ENCODE results near the gene PFN1. TPM values are rescaled to one million over a fixed set of nuclear protein-coding genes. Genes with fewer than 3 reads are reported as not detected.
A peak's percentile ranks its signal among the peaks of the same experiment; 100 is the strongest.

Gene PFN1
- polyA plus RNA-seq, 10 donors = 282 to 440 (median 354) TPM

- DNase-seq = no peak
These were observed 21.3 kb upstream of the PFN1 start for GRCh38 chr17:4969551-4970173.

GRCh38 chr17:4969047-4969550 is 20.8 kb upstream of the PFN1 start:
- peak in 2 of 3 donors; percentile 44 to 88 for DNase-seq

DNA sequence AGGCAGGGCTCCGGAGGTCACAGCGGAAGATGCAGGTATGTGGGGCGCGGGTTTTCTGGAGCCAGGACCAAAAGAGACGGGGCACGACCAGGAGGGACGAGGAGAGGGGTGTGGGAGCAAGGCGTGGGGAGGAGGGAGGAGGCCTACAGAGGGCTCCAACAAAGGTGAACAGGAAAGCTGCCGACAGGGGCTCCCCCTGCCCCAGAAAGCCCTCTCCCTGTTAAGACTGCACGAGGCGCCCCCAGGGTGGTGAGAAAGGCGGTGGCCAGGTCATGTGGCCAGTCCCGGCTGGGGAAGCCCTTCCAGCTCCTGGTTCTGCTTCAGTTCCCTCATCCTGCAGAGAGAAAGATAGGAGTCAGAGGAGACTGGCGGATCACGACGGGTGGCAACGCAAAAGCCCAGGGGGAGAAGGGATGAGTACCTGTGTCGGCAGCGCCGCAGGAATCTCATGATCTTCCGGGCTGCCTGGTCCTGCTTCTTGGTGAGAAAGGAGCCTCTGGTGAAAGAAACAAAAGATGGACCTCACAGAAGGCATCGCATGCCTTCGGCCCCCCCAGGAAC is 20.2 kb upstream of the PFN1 start:
- peak in 1 of 3 donors; percentile 60 for DNase-seq

GRCh38 chr17:4967539-4968485 is 19.5 kb upstream of the PFN1 start, which contains the start of gene SPAG7:
Gene SPAG7, minus strand, starts transcription at chr17:4967817. Its CDS starts 13 bp downstream, at chr17:4967804.
- peak; percentile 97 to 100 (median 99) for DNase-seq

- peak; percentile 98 to 100 (median 100) for DNase-seq
These were observed 18.7 kb upstream of the PFN1 start for GRCh38 chr17:4966844-4967538.

DNA sequence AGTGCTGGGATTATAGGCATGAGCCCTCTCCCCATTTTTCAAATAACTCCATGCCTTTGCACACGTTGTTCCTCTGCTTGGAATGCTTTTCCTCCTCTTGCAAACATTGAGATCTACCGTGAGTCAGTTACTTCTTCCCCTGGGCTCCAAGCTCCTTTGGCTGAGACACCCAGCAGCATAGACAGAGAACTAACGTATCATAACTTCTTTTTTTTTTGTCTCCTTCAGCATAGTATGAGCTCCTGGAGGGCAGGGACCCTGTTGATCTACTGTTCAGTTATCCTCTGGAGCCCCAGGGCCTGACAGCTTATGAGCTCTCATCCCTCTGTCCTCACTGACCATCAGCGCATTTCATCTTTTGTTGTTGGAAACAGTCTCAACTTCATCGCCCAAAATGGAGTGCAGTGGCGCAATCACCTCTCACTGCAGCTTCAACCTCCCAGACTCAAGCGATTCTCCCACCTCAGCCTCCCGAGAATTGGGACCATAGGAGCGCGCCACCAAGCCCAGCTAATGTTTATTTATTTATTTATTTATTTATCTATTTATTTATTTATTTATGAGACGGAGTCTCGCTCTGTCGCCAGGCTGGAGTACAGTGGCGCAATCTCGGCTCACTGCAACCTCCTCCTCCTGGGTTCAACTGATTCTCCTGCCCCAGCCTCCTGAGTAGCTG is 17.1 kb upstream of the PFN1 start:
- no peak for DNase-seq

DNA sequence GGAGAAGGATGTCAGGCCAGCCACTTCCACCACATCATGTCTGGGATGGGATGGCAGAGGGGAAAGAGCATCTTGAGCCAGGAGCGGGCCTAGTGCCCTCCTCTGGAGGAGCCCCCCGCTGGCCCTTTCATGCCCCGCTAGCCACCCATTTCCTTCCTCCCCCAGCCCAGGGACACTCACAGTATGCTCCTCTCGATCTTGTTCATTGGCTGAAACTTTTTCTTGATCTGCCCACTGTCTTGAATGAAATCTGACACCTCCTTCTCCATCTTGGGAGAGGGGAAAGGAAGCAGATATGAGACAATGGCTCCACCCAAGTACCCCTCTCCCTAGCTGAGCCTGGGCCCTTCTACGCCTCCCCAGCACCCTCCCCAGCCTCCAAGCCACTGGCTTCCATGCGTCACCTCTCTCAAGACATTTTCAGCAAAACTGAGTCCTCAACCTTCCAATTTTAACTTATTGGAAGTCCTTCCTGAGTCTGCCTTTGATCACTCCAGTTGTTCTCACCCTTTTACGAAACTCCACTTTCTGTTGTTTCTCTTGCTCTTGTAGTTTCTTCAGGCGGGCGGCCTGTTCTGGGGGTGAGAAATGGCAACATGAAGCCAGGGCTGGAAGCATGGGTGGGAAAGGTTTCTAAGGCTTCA is 12.1 kb upstream of the PFN1 start:
- no peak for DNase-seq

DNA sequence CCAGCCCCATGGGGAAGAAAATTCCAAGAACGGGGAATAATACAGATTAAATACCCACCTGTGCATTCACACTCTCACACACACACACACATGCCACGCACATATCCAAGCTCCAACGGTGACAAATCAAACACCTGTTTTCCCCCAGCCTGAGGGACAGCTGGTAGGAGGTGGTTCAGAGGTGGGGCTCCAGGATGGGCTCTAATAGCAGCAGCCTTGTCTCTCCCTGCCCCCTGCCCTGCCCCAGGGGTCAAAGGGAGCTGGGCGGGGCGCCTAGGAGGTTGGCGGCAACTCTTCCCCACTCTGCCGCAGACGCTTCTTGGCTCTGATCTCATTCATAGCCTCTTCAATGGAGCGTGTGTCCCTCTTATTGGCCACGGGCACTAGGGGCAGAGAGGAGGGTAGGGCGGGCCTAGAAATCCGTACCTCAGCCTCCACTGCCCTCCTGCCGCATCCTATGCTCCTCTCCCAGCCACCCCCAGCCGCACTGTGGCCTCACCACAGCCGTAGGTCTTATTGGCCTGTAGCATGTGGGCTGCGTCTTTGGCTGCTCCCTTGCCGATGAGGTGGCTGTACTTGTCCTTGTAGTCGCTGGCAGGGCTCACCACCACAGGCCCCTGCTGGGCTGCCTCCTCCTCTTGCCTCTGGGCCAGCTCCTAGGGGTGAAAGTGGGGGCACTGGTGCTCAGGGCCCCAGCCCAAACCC is 11.1 kb upstream of the PFN1 start:
- no peak for DNase-seq

DNA sequence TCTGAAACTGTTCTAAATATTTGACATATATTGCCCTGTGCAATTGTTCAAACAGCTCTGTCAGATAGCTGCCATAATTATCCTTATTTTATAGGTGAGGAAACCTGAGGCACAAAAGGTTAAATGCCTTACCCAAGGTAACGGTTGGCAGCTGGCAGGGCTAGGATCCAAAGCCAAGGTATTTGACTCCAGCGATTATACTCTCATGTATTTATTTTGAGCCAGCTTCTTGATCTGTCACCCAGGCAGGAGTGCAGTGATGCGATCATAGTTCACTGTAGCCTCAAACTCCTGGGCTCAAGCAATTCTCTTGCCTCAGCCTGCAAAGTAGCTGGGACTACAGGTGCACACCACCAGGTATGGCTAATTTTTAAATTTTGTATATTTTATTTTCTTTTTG is 9.8 kb upstream of the PFN1 start:
- DNase-seq = no peak

DNA sequence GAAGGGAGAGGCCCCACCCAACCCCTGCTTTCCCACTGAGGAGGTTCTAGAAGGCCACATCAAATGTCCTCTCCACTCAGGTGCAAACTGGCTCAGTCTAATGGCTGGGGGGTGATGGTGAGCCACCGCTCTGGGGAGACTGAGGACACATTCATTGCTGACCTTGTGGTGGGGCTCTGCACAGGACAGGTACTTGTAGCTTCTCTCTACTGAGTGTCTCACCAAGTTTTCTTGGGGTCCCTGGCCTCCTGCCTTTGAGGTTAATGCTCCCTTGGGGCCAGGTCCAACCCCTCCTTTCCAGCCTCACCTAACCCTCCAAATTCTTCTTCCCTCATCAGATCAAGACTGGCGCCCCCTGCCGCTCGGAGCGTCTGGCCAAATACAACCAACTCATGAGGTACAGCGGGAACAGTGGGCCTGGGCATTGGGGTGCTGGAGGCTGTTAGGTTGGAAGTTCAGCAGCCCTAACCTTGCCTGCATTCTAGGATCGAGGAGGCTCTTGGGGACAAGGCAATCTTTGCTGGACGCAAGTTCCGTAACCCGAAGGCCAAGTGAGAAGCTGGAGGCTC is 8.2 kb upstream of the PFN1 start:
- DNase-seq = no peak

GRCh38 chr17:4955091-4955490 is 6.8 kb upstream of the PFN1 start:
- no peak for DNase-seq

DNA sequence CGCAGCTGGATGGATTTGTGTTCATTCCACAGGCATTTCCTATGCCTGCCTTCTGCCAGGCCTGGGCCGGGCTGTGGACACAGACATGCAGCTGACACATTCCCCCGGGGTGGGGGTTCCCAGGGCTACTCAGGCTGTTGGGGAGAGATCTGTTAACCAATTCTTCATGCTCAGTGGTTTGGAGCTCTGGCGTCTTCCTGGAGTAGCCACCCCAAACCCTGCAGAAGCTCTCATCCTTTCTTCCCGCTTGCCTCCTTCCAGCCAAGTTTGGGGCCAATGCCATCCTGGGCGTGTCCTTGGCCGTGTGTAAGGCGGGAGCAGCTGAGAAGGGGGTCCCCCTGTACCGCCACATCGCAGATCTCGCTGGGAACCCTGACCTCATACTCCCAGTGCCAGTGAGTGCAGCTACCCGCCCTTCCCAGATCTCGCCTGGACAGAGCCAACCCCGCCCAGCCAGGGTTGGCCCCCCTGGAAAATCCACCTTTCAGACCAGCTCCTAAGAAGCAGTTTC is 5.2 kb upstream of the PFN1 start:
- peak in 2 of 3 donors; percentile 37 to 58 for DNase-seq

GRCh38 chr17:4951486-4951885 is 3.2 kb upstream of the PFN1 start:
- DNase-seq = peak in 1 of 3 donors; percentile 58

- peak in 2 of 3 donors; percentile 46 to 51 for DNase-seq
These were observed 2.4 kb upstream of the PFN1 start, which contains the start of gene ENO3 for GRCh38 chr17:4950746-4951204. Gene ENO3, plus strand, starts transcription at chr17:4951119. Its CDS starts 711 bp downstream, at chr17:4951830.

DNA sequence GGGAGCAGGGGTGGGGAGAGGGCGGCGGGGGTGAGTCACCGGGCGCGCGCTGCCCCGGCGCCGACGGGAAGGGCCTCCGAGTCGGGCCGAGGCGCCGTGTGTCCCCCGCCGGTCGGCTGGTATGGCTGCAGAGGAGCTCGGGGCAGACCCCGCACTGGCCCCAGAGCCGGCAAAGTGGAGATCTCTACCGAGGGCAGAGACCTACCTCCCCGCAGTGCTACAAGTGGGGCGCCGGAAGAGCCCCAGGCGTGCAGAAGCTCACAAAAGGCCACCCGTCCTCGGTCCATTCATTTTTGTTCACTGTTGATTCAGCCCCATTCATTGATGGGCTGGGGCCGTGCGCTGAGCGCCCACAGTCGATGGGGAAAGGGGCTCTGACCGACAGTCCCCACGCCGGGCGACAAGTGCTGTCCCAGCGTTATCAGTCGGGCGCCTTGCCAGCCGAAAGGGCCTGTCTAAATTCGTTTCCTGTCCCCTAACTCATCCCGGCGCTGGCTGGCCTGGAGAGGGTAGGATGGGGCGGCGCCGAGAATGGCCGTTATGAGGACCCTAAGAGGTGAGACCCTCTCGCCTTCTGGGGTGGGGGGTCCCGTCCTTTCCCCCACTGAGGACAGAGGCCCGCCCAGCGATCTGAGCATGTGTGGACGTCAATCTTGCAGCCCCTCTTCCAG is 1.9 kb upstream of the PFN1 start:
- peak in 2 of 3 donors; percentile 48 to 79 for DNase-seq

DNA sequence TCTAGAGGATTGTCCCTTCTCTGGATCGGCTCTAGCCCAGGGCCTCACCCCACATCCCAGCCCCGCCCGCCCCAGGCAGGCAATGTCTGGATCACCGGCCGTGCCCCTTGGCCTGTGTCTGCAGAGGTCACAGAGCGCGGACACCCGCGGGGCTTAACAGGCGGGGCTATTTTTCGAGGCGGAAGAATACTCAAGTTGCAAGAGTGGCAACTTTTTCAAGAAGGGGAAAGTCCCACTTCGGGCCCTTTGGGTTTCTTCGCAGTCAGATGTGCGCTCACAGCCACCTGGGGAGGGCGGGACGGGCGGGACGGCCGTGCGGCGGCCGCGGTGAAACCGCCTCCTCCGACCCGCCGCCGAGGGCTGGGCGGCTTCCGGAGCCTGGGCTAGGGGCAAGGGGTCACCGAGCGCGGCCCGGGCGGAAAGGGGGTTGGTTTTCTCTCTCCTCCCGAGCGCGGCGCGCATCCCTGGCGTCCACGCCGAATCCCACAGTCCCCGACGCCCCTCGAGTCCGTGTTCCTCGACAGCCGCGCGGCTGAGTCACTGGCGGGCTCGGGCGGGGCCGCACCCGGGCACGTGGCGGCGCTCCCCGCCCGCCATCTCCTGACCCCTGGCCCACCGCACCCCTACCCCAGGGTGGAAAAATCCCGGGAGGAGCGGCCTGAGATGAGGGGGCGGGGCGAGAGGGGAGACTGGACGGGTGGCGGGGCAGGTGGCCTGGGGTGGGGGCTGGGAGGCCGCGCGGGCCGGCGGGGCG is 1.2 kb upstream of the PFN1 start:
- DNase-seq = peak; percentile 55 to 84 (median 73)

DNA sequence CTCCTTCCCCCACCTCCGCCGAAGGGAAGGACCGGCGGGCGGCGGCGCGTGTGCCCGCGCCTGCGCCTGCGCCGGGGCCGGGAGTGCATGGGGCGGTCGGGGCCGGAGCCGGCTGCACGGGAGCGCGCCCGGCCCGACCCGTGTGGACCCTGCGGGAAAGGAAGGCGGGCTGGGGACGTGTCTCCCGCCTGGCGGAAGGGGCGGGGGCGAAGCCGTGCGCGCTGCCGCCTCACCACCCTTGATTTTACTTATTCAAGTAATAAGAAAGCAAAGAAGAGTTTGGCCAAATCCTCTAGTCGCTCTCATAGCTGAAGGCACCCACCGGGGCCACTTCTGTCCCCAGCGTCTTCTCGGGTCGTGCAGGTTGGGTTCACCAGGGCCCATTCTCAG is 596 bp upstream of the PFN1 start:
- peak; percentile 93 to 96 (median 93) for DNase-seq

Measured in muscle of back (tissue), 11 donors.